HepG2 (cell line): ENCODE measurements around the gene TRNT1. TPM values are rescaled to one million over a fixed set of nuclear protein-coding genes. Genes with fewer than 3 reads are reported as not detected.

Experiments
- ATAC-seq: fragments of 200-7000 bp; cut with Tn5 transposase; 3 replicates; pipeline ENCODE4 v1.9.1; 2020; ENCODE audit warnings: mild to moderate bottlenecking, moderate library complexity
- BruUV-seq: library from RNA; stranded (reverse); fragments of 400-500 nt; replicated peaks from 2 replicates; lab custom pipeline; 2021; lab: Mats Ljungman, UMichigan
- CTCF ChIA-PET: fragments of 300-600 bp; formaldehyde crosslinking; extraction: SDS; loops from one replicate; lab custom pipeline; 2021; ENCODE audit warnings: low total read pairs, inconsistent platforms, low intra/inter-chr PET ratio; lab: Yijun Ruan, JAX
- POLR2A ChIA-PET: fragments of 350-600 bp; sonication (Branson Sonifier 250); formaldehyde crosslinking; loops from one replicate; lab custom pipeline; 2020; ENCODE audit warnings: antibody characterized with exemption, inconsistent platforms; lab: Yijun Ruan, JAX
- DNase-seq: peaks from one replicate; pipeline ENCODE4 v3.0.0-alpha.2; 2015; ENCODE audit warnings: low spot score
- FAIRE-seq: peaks from 3 replicates; lab custom pipeline; 2011; peaks lifted over from hg19 to GRCh38; lab: Jason Lieb, UNC
- H2AFZ ChIP-seq: one replicate; pipeline ENCODE4 v1.6.1; 2011; ENCODE audit warnings: low read length, inconsistent platforms
- H3K27ac ChIP-seq: fragments of 300-600 bp; 3 replicates; pipeline ENCODE4 v1.8.0; 2011; ENCODE audit warnings: mixed run types, mild to moderate bottlenecking, mixed read lengths, low read length, inconsistent platforms; ENCODE audit not compliant: insufficient read depth; ENCODE audit errors: extremely low read length
- H3K27me3 ChIP-seq, 2 experiments: fragments of 200-600 bp in 1 of 2; 2 replicates in 1 of 2; 3 replicates in 1 of 2; pipeline versions ENCODE4 v1.6.0 to v1.8.0; 2011; ENCODE audit warnings: low read length in 2 of 2, mild to moderate bottlenecking in 2 of 2, moderate library complexity in 2 of 2, inconsistent platforms in 1 of 2; ENCODE audit not compliant: insufficient read depth in 2 of 2, control insufficient read depth in 1 of 2
- H3K36me3 ChIP-seq, 2 experiments: fragments of 200-600 bp in 1 of 2; replicated peaks in 1 of 2; 2 replicates in 1 of 2; 3 replicates in 1 of 2; pipeline versions ENCODE4 v1.5.1 to v1.8.0; 2011; ENCODE audit warnings: low read length in 2 of 2, inconsistent platforms in 1 of 2; ENCODE audit not compliant: insufficient read depth in 2 of 2, control insufficient read depth in 1 of 2
- H3K4me1 ChIP-seq: 2 replicates; pipeline ENCODE4 v1.5.1; 2012; ENCODE audit warnings: low read length, inconsistent platforms; ENCODE audit not compliant: insufficient read depth
- H3K4me2 ChIP-seq: 2 replicates; pipeline ENCODE4 v1.6.0; 2011; ENCODE audit warnings: low read depth, low read length, inconsistent platforms
- H3K4me3 ChIP-seq, 3 experiments: fragments of 200-600 bp in 1 of 3; sonication (generic), shearing (Covaris generic) in 1 of 3; replicated peaks in 1 of 3; 2 replicates each; pipeline ENCODE4 v1.5.1; 2011 to 2016; ENCODE audit warnings: low read length in 3 of 3, inconsistent platforms in 2 of 3, low read depth in 2 of 3, mild to moderate bottlenecking in 2 of 3, control low read depth in 1 of 3, mixed read lengths in 1 of 3; ENCODE audit not compliant: insufficient read depth in 1 of 3
- H3K79me2 ChIP-seq: one replicate; pipeline ENCODE4 v1.6.1; 2011; ENCODE audit warnings: low read length, inconsistent platforms; ENCODE audit not compliant: insufficient read depth
- H3K9ac ChIP-seq: 2 replicates; pipeline ENCODE4 v1.6.0; 2011; ENCODE audit warnings: mild to moderate bottlenecking, low read depth, low read length, inconsistent platforms; ENCODE audit not compliant: insufficient read depth
- H3K9me3 ChIP-seq: 2 replicates; pipeline ENCODE4 v1.5.1; 2012; ENCODE audit warnings: mild to moderate bottlenecking, low read length
- H4K20me1 ChIP-seq: 2 replicates; pipeline ENCODE4 v1.6.0; 2011; ENCODE audit warnings: inconsistent platforms, mild to moderate bottlenecking, low read length, moderate library complexity; ENCODE audit not compliant: insufficient read depth
- LCORL ChIP-seq, 2 experiments: fragments of 450-650 bp in 1 of 2; sonication (generic) in 1 of 2; formaldehyde crosslinking in 1 of 2; IDR thresholded peaks; 2 replicates each; pipeline versions ENCODE4 v1.5.0 to v1.6.1; 2017 to 2020; ENCODE audit warnings: antibody characterized with exemption in 1 of 2, missing genetic modification reagents in 1 of 2
- POGZ ChIP-seq: sonication (generic); formaldehyde crosslinking; IDR thresholded peaks from 2 replicates; pipeline ENCODE4 v1.4.0; 2020; ENCODE audit warnings: mild to moderate bottlenecking, missing genetic modification reagents
- RFXAP ChIP-seq: sonication (generic); formaldehyde crosslinking; IDR thresholded peaks from 2 replicates; pipeline ENCODE4 v1.4.0; 2020; ENCODE audit warnings: missing genetic modification reagents, borderline replicate concordance
- TCF7 ChIP-seq: sonication (generic); IDR thresholded peaks from 2 replicates; pipeline ENCODE4 v1.6.1; 2016; ENCODE audit warnings: antibody characterized with exemption, low read depth
- TP53 ChIP-seq: sonication (generic); formaldehyde crosslinking; conservative IDR thresholded peaks from 2 replicates; pipeline ENCODE4 v1.4.0; 2020; ENCODE audit warnings: missing genetic modification reagents
- YEATS2 ChIP-seq: sonication (generic); formaldehyde crosslinking; IDR thresholded peaks from 2 replicates; pipeline ENCODE4 v1.4.0; 2020; ENCODE audit warnings: missing genetic modification reagents, borderline replicate concordance
- ZNF20 ChIP-seq: sonication (generic); formaldehyde crosslinking; IDR thresholded peaks from 2 replicates; pipeline ENCODE4 v1.4.0; 2020; ENCODE audit warnings: mild to moderate bottlenecking, moderate library complexity, missing genetic modification reagents
- ZNF234 ChIP-seq: sonication (generic); formaldehyde crosslinking; conservative IDR thresholded peaks from 2 replicates; pipeline ENCODE4 v1.5.1; 2020; ENCODE audit warnings: mild to moderate bottlenecking, missing genetic modification reagents
- ZNF605 ChIP-seq: sonication (generic); formaldehyde crosslinking; IDR thresholded peaks from 2 replicates; pipeline ENCODE4 v1.8.0; 2022; ENCODE audit warnings: mild to moderate bottlenecking, missing genetic modification reagents
- ZNF619 ChIP-seq: sonication (generic); formaldehyde crosslinking; IDR thresholded peaks from 2 replicates; pipeline ENCODE4 v1.4.0; 2020; ENCODE audit warnings: mild to moderate bottlenecking, missing genetic modification reagents
- ZNF766 ChIP-seq: sonication (generic); formaldehyde crosslinking; IDR thresholded peaks from 2 replicates; pipeline ENCODE4 v1.5.0; 2020; ENCODE audit warnings: missing genetic modification reagents, borderline replicate concordance
- ZNF768 ChIP-seq: sonication (generic); formaldehyde crosslinking; IDR thresholded peaks from 2 replicates; pipeline ENCODE4 v1.4.0; 2020; ENCODE audit warnings: missing genetic modification reagents
- ZNF891 ChIP-seq: sonication (generic); formaldehyde crosslinking; IDR thresholded peaks from 2 replicates; pipeline ENCODE4 v1.5.0; 2020; ENCODE audit warnings: mild to moderate bottlenecking, missing genetic modification reagents
- WGBS: methylation state at CpG from one replicate; pipeline ENCODE4 v1.1.6; 2017; ENCODE audit warnings: low lambda C conversion rate; 5-methylcytosine and 5-hydroxymethylcytosine counted together
- in situ Hi-C: cut with HindIII; loops from 2 replicates; pipeline ENCODE4 v1.10.0; 2017; ENCODE audit warnings: low pct_unique_long_range_greater_than_20kb; ENCODE audit not compliant: extremely low pct_ligation_motif_present
- intact Hi-C: fragments of 100-400 bp; cut with micrococcal nuclease; formaldehyde crosslinking; loops from one replicate; pipeline ENCODE4 v1.10.0; 2022; ENCODE audit not compliant: unreplicated experiment
- polyA plus RNA-seq, 8 experiments: library from polyadenylated mRNA; depleted of rRNA in 3 of 8; stranded (reverse) in 7 of 8; unstranded in 1 of 8; fragments of >200 nt; fragmentation: Illumina TruSeq in 4 of 8; extraction: Trizol in 4 of 8; gene quantifications; 2 replicates each; pipeline versions ENCODE4 v1.2.1 to v1.2.3, GENCODE V29; 2011 to 2016; ENCODE audit warnings: low read depth in 4 of 8, missing spikeins in 1 of 8, mixed read lengths in 1 of 8; ENCODE audit not compliant: insufficient read depth in 1 of 8
- total RNA-seq, 5 experiments: library from RNA; depleted of rRNA; stranded (reverse); fragments of >200 nt; fragmentation: Illumina TruSeq; extraction: Trizol; gene quantifications; 2 replicates each; pipeline ENCODE4 v1.2.3, GENCODE V29; 2016; ENCODE audit warnings: low read depth in 1 of 5
- TF ChIP-seq, protein P1 (sequence below): sonication (generic); formaldehyde crosslinking; IDR thresholded peaks from 2 replicates; pipeline ENCODE4 v1.4.0; 2020; ENCODE audit warnings: mild to moderate bottlenecking, missing genetic modification reagents
- TF ChIP-seq, protein P2 (sequence below): sonication (generic); formaldehyde crosslinking; IDR thresholded peaks from 2 replicates; pipeline ENCODE4 v1.4.0; 2020; ENCODE audit warnings: missing genetic modification reagents
- TF ChIP-seq, protein P3 (sequence below): sonication (generic); formaldehyde crosslinking; IDR thresholded peaks from 2 replicates; pipeline ENCODE4 v1.4.0; 2020; ENCODE audit warnings: mild to moderate bottlenecking, low read depth, missing genetic modification reagents
- TF ChIP-seq, protein P4 (sequence below): sonication (generic); formaldehyde crosslinking; conservative IDR thresholded peaks from 2 replicates; pipeline ENCODE4 v1.5.0; 2020; ENCODE audit warnings: missing genetic modification reagents
- TF ChIP-seq, protein P5 (sequence below): sonication (generic); formaldehyde crosslinking; IDR thresholded peaks from 2 replicates; pipeline ENCODE4 v1.5.1; 2020; ENCODE audit warnings: mild to moderate bottlenecking, missing genetic modification reagents, borderline replicate concordance

TRNT1 gene
- total and polyA plus RNA-seq, 2 of the 13 experiments (the other 11 are each of a cell fraction or from before 2014, with no cell fraction given): 9.4 to 27.7 TPM

DNA sequence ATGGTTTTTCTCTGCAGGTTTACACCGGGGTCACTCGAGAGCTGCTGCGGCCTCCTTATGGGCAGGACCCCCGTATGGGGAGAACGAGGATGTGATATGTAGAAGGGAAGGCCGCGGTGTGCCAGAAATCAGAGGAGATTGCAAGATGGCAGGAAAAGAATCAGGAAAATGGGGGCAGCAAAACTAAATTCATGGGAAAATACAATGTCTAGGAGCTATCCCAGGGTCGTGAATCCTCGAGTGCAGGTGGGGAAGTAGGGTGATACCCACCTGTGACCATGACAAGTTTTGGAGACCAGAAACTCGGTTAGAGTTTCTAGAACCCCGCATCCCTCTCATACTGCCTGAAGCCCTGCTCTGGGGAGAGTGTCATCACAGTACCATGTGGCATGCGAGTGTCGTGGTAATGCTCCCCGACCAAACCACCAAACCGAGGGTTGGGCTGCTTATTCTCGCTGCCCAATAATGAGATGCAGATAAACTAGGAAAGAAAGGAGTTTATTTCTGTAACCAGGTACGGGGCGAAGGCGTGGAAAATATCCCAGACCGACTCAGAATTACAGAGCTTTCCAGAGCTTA, 781 bp downstream of the TRNT1 start:
- 13% methylated on average over 20 of the region's 20 CpGs for WGBS
- peak overlapping the region; percentile 83 for H3K4me2 ChIP-seq
- H3K4me1 ChIP-seq: peaks cover 32% of the 10 kb centered on the region
- DNase-seq (peak; percentile 20), FAIRE-seq (no peak), ATAC-seq (peak; percentile 51)
- H3K79me2 ChIP-seq: peaks cover 22% of the 10 kb centered on the region
- H3K27me3 ChIP-seq: no peaks in the 10 kb centered on the region; a peak in 1 of 5 replicates
- H3K4me3 ChIP-seq: peak overlapping the region; percentile 79 to 99 (median 91)
- H3K9me3 ChIP-seq: no peaks in the 10 kb centered on the region
- no peak overlapping the region for H2AFZ ChIP-seq
- ChIA-PET POLR2A (no interaction called here), CTCF (no interaction called here)
- no peaks in the 10 kb centered on the region for H4K20me1 ChIP-seq
- BruUV-seq: TSS peak; percentile 69
- intact Hi-C loops: no loop called here
- peak overlapping the region; percentile 94 for H3K9ac ChIP-seq
- H3K27ac ChIP-seq: peak overlapping the region; percentile 77
- in situ Hi-C loops: no loop called here
- H3K36me3 ChIP-seq: peaks cover 7 to 19% of the 10 kb centered on the region in 2 experiments; a peak in 3 of 5 replicates
- TF ChIP-seq, protein P1, sequence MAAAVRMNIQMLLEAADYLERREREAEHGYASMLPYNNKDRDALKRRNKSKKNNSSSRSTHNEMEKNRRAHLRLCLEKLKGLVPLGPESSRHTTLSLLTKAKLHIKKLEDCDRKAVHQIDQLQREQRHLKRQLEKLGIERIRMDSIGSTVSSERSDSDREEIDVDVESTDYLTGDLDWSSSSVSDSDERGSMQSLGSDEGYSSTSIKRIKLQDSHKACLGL (CRISPR knock-in tag): no peak
- no peak for TF ChIP-seq RFXAP
- TF ChIP-seq, protein P2, sequence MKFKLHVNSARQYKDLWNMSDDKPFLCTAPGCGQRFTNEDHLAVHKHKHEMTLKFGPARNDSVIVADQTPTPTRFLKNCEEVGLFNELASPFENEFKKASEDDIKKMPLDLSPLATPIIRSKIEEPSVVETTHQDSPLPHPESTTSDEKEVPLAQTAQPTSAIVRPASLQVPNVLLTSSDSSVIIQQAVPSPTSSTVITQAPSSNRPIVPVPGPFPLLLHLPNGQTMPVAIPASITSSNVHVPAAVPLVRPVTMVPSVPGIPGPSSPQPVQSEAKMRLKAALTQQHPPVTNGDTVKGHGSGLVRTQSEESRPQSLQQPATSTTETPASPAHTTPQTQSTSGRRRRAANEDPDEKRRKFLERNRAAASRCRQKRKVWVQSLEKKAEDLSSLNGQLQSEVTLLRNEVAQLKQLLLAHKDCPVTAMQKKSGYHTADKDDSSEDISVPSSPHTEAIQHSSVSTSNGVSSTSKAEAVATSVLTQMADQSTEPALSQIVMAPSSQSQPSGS (CRISPR knock-in tag): no peak
- no peak for TF ChIP-seq TP53 (CRISPR knock-in tag)
- TF ChIP-seq, protein P3, sequence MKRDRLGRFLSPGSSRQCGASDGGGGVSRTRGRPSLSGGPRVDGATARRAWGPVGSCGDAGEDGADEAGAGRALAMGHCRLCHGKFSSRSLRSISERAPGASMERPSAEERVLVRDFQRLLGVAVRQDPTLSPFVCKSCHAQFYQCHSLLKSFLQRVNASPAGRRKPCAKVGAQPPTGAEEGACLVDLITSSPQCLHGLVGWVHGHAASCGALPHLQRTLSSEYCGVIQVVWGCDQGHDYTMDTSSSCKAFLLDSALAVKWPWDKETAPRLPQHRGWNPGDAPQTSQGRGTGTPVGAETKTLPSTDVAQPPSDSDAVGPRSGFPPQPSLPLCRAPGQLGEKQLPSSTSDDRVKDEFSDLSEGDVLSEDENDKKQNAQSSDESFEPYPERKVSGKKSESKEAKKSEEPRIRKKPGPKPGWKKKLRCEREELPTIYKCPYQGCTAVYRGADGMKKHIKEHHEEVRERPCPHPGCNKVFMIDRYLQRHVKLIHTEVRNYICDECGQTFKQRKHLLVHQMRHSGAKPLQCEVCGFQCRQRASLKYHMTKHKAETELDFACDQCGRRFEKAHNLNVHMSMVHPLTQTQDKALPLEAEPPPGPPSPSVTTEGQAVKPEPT (CRISPR knock-in tag): no peak
- no peak for TF ChIP-seq ZNF619 (CRISPR knock-in tag)
- TF ChIP-seq TCF7: no peak
- no peak for TF ChIP-seq YEATS2 (CRISPR knock-in tag)
- TF ChIP-seq LCORL (IDR thresholded peaks at IDR 0.05): no peak
- TF ChIP-seq LCORL (CRISPR knock-in tag; IDR thresholded peaks at IDR 0.05): no peak
- TF ChIP-seq, protein P4, sequence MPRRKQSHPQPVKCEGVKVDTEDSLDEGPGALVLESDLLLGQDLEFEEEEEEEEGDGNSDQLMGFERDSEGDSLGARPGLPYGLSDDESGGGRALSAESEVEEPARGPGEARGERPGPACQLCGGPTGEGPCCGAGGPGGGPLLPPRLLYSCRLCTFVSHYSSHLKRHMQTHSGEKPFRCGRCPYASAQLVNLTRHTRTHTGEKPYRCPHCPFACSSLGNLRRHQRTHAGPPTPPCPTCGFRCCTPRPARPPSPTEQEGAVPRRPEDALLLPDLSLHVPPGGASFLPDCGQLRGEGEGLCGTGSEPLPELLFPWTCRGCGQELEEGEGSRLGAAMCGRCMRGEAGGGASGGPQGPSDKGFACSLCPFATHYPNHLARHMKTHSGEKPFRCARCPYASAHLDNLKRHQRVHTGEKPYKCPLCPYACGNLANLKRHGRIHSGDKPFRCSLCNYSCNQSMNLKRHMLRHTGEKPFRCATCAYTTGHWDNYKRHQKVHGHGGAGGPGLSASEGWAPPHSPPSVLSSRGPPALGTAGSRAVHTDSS (CRISPR knock-in tag): no peak
- no peak for TF ChIP-seq ZNF766 (CRISPR knock-in tag)
- TF ChIP-seq, protein P5, sequence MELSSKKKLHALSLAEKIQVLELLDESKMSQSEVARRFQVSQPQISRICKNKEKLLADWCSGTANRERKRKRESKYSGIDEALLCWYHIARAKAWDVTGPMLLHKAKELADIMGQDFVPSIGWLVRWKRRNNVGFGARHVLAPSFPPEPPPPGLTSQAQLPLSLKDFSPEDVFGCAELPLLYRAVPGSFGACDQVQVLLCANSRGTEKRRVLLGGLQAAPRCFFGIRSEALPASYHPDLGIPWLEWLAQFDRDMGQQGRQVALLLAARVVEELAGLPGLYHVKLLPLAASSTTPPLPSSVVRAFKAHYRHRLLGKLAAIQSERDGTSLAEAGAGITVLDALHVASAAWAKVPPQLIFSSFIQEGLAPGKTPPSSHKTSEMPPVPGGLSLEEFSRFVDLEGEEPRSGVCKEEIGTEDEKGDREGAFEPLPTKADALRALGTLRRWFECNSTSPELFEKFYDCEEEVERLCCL (CRISPR knock-in tag): no peak
- TF ChIP-seq ZNF20 (CRISPR knock-in tag): no peak
- TF ChIP-seq POGZ: no peak
- TF ChIP-seq ZNF768 (CRISPR knock-in tag): no peak
- TF ChIP-seq ZNF605 (CRISPR knock-in tag): 0 out of 2 replicates have a peak, but pooled peaks have one; percentile 24
- TF ChIP-seq ZNF891: no peak
- no peak for TF ChIP-seq ZNF234
